Stimulated activated CD8-positive, alpha-beta memory T cell treated with anti-CD3 and anti-CD28 coated beads, Interleukin-7, amount 100 ng/mL, for 1 hour (primary cell): ENCODE measurements around the gene CTPS1.
A peak's percentile ranks its signal among the peaks of the same experiment; 100 is the strongest.

Source experiments
- DNase-seq, 2 donors: peaks; one replicate each; pipeline ENCODE4 v3.0.0-alpha.2; 2020; ENCODE audit warnings: low read depth in 2 of 2

Gene CTPS1

DNA sequence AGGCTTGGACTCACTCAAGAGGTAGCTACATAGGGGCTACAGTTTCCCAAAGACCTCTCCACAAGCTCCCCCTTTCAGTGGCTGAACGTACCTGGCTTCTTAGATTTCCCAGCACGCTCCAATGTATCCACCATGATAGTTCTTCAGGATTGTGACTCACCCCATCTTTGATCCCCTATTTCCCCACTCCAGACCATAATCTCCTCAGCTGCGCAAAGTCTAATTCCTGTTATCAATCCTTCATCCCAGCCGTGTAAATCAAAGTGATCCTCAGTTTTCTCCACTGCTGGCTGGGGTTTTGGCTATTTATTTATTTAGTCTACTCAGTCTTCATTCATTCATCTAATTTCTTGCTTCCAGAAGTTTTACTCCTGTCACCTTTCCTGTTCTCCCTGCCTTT lies 13.1 kb upstream of the CTPS1 start:
- DNase-seq, result no peak

DNA sequence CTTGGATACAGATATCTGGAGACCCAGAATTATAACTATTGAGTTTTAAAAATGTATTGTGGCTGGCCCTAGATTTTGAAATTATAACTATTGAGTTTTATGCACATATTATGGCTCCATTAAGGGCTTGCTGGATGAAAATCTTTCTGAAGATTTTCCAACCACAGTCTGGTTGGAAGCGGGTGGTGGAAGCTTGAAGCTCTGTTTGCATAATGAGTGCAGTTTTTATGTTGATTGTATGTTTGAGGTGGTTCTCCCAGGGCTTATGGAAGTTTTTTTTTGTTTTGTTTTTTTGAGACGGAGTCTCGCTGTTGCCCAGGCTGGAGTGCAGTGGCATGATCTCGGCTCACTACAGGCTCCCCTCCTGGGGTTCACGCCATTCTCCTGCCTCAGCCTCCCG lies 10.1 kb upstream of the CTPS1 start:
- DNase-seq, result no peak

DNA sequence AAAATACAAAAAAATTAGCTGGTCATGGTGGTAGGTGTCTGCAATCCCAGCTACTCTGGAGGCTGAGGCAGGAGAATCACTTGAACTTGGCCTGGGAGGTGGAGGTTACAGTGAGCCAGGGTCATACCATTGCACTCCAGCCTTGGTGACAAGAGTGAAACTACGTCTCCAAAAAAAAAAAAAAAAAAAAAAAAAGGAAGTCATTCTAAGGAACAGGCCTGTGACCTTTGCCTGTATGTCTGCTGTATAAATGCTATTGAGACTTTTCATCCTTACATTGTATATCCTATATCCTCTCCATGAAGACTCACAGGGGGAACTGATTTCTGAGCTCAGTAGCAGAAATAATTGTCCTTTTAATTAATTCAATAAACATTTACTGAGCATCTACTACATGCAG lies 7.5 kb upstream of the CTPS1 start:
- no peak for DNase-seq

DNA sequence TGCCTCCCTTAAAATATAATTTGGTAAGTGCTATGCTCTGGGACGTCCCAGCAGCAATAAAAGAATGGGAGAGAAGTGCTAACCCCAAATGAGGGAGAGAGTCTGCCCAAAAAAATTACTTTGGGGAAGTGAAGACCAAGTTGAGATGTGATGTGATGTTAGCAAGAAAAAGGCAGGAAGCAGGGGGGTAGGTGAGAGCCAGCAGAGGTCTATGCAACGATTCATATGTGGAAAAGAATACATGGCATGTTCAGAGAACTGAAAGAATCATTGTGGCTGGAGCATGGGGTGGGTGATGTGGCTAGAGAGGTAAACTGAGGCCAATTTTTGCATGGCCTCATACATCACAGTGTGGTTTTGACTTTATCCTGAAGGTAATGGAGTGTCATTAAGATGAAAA lies 5.6 kb upstream of the CTPS1 start:
- no peak for DNase-seq

DNA sequence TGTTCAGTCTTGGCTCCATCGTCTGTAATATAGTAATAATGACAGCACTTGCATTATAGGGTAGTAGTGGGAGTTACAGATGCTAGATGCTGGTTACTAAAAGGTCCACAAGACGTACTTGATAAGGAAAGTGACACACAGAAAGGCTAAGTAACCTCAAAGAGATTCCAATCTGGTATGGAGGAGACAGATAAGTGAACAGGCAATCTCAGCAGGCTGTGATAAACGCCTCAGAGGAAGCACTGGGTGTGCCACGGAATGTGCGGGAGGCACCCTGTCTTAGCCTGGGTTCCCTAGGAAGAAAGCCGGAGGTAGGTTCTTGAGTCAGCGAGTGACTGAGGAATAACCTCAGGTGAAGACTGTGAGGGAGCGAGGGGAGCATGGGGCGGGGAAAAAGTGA lies 4.6 kb upstream of the CTPS1 start:
- no peak for DNase-seq

DNA sequence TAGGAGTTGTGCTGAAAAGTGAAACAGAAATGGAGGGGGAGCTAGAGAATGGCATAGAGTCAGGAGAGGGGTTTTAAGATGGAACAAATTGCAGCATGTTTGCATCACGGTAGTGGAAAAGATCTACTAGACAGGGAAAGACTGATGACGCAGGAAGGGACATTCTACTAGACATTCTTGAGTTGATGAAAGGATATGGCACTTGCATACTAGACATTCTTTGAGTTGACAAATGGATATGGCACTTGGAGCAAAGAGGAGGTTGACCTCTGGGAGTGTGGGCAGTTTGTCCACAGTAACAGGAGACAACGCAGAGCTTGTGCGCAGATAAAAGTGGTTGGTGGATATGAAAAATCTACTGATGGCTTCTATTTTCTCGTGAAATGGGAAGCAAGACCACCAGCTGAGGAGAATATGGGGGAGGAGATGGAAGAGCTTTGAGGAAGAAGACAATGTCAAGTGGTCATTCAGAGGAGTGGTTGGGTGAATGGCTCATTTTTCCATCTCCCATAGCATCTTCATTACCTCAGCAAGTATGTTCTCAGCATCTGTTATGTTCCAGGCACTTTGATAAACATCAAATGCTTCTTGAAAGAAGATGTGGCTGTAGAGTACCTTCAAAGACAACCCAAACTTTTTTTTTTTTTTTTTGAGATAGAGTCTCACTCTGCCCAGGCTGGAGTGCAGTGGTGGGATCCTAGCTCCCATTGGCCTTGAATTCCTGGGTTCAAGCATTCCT lies 2.4 kb upstream of the CTPS1 start:
- DNase-seq, result no peak

DNA sequence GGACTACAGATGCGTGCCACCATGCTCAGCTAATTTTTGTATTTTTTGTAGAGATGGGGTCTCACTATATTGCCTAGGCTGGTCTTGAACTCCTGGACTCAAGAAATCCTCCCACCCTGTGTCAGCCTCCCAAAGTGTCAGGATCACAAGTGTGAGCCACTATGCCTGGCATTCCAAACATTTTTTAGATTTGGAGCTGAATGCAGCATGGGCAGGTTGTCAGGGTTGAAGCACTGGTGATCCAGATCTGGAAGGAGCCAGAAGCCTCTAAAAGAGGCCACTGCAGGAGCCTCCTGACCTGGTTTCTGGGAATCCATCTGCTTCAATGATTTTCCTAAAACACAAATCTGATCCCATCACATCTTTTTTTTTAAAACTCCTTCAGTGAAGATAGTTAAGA lies 1.8 kb upstream of the CTPS1 start:
- DNase-seq, result no peak

DNA sequence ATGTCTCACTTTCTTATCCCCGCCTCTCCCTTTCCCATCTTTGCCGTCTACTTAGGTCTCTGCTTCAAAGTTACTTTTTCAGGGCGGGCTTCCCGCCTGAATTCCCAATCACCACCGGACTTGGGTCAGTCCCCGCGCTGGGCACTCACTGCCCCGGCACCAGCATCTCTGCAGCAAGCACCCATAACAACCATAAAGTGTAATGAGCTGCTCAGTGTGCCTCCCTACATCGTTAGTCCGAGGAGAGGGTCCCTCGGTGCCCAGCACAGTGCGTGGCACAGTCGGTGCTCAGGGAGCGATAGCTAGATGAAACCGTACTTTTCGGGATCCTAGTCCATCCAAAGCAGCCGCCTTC lies 633 bp upstream of the CTPS1 start:
- no peak for DNase-seq

DNA sequence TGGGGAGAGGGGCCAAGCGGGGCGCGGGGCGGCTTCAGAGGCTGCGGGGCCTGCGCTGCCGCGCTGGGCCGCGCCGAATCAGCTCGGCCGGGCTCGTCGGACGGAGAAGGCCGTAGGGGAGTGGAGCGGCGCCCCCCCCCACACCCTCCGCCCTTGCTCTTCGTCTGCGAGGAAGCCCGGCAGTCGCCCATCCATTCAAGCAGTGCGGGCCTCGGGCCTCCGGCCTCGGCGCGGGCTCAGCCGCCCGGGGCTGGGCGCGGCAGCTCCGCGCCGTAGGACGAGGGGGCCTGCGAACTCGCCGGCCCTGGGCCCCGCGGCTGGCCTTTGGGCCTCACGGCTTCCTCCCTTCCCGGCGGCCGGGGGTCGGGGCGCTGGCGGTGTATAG lies 564 bp downstream of the CTPS1 start:
- no peak for DNase-seq

DNA sequence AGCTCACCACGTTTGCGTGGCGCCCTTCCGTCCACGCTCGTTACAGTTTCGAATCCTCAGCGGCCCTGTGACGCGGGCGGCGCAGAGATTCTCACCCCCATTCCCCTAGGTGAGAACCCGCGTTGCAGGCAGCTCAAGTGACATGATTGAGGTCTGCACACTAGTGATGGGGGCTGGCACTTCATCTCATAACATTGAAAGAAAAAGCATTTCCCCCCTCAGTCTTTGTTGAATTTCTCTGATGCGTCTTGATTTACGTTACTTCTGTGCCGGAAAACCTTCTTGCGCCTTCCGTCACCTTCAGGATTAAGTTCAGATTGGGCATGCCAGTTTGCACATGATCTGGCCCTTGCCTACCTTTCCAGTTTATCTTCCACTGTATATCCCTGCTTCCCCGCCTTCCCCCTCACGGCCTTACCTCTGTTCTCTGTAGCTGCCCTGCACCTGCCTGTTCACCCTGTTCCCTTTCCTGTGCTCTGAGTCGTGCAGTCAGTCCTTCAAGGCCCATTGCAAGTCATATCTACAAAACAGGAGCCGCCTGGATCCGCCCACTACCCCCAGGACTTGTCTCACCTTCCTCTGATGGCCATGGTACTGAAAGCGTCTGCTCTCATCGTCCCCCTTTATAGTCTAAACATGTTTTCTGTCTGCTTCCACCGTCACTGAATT lies 1.1 kb downstream of the CTPS1 start:
- DNase-seq, result peak; percentile 11 to 14

DNA sequence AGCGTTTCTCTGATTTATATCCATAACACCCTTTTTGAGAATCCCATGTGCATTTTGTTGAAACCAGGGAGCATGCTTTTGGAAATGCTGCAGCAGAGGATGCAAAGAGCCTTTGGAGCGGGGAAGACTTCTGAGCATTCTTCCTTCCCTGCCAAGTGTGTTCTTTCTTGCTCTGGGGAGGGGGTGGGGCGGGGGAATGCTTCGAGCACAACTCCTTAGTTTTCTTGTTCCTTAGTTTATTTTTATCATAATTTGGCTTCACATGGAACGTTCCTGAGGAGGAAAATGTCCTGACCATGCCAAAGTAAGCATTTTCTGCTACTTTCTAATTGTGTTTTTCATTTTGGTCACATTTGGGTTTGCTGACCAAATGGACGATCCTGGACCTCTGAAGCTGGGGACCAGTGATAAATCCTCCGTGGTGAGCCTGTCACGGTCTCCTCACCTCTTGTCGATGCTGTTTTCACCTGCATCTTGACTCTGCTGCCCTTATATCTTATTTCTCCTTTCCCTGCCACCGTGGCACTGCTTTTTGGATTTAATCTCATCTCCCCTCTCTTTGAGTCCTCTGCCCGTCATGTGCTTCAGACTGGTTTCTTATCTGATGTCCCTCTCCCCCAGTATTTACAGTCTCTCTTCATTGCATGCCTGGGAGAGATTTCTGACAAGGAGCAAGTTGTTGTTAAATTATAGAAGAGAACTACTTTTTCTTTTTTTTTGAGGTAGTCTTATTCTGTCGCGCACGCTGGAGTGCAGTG lies 2.4 kb downstream of the CTPS1 start:
- DNase-seq, result no peak

DNA sequence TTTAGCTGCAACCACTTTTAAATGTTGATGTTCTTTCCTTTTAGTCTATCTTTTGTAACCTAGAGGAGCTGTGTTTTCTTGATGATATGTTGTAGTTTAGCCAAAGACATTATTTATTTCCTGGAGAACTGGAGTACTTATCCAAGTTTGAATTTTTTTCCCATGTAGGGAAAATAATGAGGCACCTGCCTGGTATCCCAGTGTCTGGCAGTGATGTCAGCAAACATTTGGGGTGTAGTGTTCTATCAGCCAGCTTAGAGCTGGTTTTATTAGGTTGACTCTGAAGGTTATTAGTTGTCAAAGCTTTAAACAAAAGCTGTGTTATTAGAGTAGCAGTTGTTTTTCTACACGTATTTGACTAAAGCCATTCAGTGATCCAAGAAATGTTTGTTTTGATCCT lies 3.2 kb downstream of the CTPS1 start:
- DNase-seq, result no peak

DNA sequence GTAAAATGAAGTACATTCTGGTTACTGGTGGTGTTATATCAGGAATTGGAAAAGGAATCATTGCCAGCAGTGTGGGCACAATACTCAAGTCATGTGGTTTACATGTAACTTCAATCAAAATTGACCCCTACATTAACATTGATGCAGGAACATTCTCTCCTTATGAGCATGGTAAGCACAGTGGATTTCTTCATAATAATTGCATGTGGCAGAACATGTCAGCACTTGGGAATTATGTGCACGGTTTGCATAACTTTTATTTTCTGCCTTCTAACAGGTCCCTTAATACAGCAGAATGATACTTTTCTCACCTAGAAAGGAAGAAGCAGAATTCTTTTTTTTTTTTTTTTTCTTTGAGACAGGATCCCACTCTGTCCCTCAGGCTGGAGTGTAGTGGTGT lies 3.8 kb downstream of the CTPS1 start:
- DNase-seq, result no peak

DNA sequence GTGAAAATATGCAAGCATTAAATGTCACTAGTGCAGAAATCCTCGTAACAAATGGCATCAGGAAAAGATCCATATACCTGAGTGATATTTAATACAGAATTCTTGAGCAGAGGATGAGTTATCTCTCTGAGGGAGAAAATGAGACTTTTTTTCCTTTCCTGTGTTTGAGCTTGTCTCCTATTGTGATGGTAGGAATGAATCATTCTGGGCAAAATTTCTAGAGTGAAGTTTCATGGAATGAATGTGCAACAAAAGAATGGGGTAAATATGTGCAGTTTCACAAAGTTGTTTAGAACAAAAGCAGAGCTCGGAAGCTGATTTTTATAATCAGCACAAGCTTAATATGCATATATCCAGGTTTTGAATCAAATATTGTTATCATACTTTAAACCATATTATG lies 4.6 kb downstream of the CTPS1 start:
- no peak for DNase-seq

DNA sequence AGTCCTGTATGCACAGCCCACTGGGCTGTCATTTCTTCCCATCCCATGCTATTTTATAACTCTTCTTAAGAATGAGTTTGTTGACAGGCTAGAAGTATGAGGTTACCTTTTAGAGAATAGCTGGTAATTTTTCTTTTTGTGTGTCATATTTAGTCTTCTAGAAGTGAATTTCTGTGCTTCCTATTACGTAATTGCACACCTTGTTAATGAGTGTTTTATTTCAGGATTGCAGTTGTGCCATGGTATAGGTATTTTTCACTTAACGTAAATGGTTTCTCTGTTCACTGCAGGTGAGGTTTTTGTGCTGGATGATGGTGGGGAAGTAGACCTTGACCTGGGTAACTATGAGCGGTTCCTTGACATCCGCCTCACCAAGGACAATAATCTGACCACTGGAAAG lies 5.0 kb downstream of the CTPS1 start:
- DNase-seq, result no peak

DNA sequence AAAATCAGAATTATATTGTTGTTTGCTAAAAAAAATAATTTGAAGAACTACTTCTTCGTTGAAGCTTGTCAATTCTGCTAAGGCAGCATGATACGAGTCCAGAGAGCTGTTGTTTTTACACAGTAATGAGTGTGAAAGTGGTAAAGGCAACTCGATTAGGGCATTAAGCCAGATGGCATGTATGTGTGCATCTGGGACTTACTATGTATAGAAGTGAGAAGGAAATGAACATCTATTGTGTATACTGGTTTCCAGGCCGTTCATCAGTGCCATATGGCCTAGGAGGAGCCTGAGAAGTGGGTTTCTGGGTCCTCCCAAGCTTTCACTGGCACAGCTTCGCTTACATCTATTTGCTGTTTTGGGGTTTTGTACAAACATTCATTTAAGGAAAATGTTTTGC lies 5.7 kb downstream of the CTPS1 start:
- DNase-seq, result no peak

DNA sequence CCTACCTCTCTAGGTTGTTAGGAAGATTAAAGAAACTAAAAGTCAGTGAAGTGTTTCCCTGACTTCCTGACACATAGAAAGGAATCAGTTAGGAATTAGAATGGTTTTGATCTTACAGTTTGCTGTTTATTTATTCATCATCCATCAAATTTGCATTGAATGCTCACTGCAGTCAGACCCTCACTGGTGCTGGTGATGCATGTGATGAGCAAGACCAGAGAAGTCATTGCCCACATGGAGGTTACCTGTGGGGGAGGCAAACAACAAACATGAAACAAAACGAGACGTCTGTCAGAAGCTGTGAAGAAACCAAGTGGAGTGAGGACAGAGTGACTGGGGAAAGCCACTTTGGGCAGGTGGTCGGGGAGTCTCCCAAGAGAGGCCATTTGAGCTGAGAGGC lies 6.4 kb downstream of the CTPS1 start:
- DNase-seq, result no peak

DNA sequence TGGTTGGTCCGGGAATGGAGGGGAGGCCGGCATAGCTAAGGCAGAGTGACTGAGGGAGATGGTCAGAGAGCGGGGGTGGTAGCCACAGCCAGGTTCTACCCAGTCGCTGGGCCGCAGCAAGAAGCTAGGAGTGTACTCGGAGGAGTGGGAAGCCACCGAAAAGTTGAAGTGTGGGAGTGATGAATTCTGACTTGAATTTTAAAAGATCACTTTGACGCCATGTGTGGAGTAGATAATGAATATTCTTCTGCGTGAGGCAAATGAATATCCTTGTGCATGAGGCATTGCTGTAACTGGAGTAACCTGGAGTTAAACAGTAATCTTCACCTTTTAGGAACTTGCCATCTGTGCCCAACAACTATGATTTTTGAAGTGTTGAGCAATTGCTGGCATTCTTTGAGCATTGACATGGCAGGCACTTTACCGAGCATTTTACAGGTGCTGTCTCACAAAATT lies 6.9 kb downstream of the CTPS1 start:
- no peak for DNase-seq

DNA sequence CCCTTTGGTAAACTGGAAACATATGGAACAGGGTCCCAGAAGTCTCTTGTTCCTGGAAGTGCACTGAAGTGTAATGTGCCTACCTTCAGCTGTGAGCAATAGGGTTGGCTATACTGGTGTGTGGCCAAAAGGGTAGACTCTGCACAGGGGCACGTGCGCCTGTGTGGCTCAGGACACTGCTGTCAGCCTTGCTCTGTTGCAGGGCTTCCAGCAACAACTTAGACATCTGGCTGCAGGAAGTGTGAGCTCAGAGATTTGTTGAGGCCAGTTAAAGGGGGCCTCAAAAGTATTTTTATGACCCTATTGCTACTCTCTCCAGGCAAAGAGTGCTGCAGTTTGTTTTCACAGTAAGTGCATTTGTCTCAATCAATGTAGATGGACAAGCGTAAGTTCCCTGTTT lies 7.5 kb downstream of the CTPS1 start:
- no peak for DNase-seq

DNA sequence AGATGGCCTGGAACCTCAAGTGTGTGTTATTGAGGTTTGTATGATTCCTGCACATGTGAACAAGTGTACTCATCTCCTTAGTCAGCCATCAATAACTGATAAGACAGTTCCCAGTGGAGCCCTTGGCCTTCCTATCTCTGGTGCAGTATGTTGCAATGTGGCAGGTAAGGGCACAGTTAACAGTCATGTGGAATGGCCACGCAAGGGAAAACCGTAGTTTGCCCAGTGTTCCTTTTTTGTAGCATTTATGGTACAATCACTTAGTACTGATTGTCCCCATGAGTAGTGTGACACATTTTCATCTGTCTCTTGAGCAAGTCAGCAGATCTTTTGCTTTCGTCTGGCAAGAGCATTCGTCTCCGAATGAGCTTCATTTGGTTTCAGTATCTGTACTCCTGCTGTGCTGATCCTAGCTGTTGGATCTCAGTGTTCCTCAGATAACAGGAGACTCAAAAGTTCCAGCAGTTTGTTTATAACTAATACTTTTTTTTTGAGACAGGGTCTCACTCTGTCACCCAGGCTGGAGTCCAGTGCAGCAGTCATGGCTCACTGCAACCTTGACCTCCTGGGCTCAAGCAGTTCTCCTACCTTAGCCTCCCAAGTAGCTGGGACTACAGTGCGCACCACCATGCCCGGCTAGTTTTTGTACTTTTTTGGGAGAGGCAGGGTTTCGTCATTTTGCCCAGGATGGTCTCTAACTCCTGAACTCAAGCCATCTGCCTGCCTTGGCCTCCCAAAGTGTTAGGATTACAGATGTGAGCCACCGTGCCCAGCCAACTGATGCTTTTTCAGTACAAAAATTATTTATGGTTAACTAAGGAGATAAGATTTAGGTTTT lies 8.2 kb downstream of the CTPS1 start:
- no peak for DNase-seq

DNA sequence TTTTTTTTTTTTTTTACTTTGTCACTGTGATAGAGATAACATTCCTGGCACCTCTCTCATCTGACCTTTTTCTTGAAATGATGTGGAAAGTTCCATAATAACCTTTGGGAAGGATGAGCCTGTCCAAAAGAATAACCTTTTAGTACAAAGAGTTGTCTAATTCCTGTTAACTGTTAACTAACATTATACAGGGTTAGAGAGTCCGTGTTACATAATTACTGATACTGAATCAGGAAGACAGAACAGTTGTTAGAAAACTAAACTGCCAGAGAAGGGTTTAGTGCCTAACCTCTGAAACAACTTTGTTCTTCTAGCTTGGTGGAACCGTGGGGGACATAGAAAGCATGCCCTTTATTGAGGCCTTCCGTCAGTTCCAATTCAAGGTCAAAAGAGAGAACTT lies 8.8 kb downstream of the CTPS1 start:
- DNase-seq, result no peak

DNA sequence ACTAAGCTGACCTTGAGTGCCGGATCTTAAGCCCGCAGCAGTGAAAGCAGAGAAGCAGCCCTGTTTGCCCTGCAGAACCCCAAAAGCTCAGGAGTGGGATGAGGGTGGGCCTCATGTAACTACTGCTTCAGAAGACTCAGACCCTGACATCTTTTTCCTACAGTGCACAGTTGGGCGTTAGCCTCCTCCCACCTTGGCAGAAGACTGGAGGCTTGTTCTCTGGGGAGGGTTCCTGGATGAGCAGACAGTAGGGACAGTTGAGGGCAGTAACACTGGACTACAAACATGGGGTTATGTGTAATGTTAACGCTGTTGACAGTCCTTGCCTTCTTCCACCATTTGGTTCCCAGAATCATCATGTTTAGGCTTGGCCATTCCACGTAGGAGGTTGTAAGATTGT lies 9.6 kb downstream of the CTPS1 start:
- no peak for DNase-seq
